Uterus (tissue), 2 donors: ENCODE data around the gene CDT1.

Source experiments
- POLR2A ChIP-seq, 2 donors: fragments of 450-650 bp; IDR thresholded peaks; one replicate each; pipeline ENCODE4 v1.6.1; 2016; ENCODE audit warnings: antibody characterized with exemption in 2 of 2, mild to moderate bottlenecking in 1 of 2, moderate library complexity in 1 of 2
- TF ChIP-seq, protein P1 (sequence below), 4 experiments: fragments of 200-600 bp in 2 of 4; fragments of 450-650 bp in 2 of 4; sonication (generic) in 2 of 4; IDR thresholded peaks; one replicate each; pipeline ENCODE4 v1.5.1; 2016 to 2019; ENCODE audit warnings: antibody characterized with exemption in 4 of 4, mild to moderate bottlenecking in 2 of 4, moderate library complexity in 1 of 4

DNA sequence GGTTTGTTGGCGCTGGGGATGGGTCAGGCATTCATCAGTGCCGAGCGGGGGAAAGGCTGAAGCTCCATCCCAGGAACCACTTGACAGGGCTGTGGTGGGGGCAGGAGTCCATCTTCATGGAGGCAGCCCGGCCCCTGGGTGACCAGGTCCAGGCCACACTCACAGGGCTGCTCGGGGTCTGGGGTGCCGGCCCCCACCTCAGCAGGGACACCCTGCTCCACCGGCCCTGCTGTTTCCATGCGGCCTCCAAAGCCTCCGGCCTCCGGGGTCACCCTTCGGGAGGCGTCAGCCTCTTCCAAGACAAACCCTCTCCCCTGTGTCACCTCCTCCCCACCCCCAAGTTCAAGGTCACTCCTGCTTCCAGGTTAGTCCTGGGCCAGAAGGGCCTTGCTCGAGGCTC lies 31.1 kb downstream of the CDT1 start:
- no peak for TF ChIP-seq POLR2A (IDR thresholded peaks at IDR 0.05)
- TF ChIP-seq, protein P1, sequence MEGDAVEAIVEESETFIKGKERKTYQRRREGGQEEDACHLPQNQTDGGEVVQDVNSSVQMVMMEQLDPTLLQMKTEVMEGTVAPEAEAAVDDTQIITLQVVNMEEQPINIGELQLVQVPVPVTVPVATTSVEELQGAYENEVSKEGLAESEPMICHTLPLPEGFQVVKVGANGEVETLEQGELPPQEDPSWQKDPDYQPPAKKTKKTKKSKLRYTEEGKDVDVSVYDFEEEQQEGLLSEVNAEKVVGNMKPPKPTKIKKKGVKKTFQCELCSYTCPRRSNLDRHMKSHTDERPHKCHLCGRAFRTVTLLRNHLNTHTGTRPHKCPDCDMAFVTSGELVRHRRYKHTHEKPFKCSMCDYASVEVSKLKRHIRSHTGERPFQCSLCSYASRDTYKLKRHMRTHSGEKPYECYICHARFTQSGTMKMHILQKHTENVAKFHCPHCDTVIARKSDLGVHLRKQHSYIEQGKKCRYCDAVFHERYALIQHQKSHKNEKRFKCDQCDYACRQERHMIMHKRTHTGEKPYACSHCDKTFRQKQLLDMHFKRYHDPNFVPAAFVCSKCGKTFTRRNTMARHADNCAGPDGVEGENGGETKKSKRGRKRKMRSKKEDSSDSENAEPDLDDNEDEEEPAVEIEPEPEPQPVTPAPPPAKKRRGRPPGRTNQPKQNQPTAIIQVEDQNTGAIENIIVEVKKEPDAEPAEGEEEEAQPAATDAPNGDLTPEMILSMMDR (IDR thresholded peaks at IDR 0.05), result no peak
